A673 (cell line): ENCODE measurements around the gene KIF26B.

Source experiments
- EZH2 ChIP-seq: fragments of 200-600 bp; sonication (generic); IDR thresholded peaks from 2 replicates; pipeline ENCODE4 v1.6.1; 2017; ENCODE audit warnings: borderline replicate concordance, low read depth, mild to moderate bottlenecking, mixed read lengths, antibody characterized with exemption, low read length; ENCODE audit not compliant: poor library complexity, severe bottlenecking
- TF ChIP-seq, protein P1 (sequence below): fragments of 300-800, 200-600 bp; sonication (generic); conservative IDR thresholded peaks from 2 replicates; pipeline ENCODE4 v1.5.1; 2017; ENCODE audit warnings: low read depth, mild to moderate bottlenecking, antibody characterized with exemption, low read length, moderate library complexity, mixed read lengths

DNA sequence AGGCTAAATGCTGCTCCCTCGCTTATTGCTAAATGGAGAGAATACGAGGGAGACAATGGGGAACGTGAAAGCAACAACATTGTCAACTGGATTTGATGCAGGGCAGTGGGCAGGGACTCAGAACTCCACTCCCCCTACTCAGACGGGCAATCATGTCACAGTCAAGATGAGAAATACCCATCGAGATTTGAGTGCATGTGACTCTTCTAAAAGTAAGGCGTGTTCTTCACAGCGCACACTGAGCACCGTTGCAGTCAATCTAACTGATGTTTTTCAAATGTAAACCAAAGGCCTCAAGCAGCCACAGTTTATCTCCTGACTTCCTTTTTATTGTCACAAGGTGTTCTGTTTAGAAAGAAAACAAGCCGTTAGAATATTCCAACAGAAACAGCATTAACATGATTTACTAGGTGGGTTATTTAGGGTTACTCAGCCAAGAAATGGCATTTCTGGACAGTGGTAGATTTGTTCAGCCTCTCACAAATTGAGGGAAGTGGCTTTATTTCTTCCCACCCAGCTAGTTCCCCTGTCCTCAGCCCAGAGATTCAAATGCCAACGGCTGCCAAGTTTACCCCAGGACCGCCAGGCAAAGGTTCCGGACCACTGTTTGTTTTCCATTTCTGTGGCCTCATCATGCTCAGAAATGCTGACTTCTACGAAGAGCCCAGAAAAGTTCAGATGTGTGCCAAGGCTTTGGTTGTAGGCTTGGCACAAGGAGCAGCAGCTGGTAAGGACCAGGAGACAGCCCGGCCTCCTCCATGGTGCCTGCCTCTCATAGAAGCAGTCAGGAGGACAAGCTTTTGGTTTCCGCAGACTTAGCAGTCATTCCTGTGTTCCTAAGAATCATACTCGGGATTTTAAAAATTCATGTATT lies 171.4 kb downstream of the KIF26B start:
- TF ChIP-seq, protein P1, sequence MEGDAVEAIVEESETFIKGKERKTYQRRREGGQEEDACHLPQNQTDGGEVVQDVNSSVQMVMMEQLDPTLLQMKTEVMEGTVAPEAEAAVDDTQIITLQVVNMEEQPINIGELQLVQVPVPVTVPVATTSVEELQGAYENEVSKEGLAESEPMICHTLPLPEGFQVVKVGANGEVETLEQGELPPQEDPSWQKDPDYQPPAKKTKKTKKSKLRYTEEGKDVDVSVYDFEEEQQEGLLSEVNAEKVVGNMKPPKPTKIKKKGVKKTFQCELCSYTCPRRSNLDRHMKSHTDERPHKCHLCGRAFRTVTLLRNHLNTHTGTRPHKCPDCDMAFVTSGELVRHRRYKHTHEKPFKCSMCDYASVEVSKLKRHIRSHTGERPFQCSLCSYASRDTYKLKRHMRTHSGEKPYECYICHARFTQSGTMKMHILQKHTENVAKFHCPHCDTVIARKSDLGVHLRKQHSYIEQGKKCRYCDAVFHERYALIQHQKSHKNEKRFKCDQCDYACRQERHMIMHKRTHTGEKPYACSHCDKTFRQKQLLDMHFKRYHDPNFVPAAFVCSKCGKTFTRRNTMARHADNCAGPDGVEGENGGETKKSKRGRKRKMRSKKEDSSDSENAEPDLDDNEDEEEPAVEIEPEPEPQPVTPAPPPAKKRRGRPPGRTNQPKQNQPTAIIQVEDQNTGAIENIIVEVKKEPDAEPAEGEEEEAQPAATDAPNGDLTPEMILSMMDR, result no peak
- no peak for TF ChIP-seq EZH2
